Common myeloid progenitor, CD34-positive (primary cell): ENCODE results near the gene HSDL1.

Experiments
- CTCF ChIA-PET: fragments of 350-600 bp; sonication (Branson Sonifier 250); formaldehyde crosslinking; loops from one replicate; lab custom pipeline; 2021; ENCODE audit warnings: antibody characterized with exemption; lab: Charles Lee
- POLR2A ChIA-PET: fragments of 350-600 bp; sonication (Branson Sonifier 250); formaldehyde crosslinking; loops from one replicate; lab custom pipeline; 2021; ENCODE audit warnings: antibody characterized with exemption; lab: Charles Lee
- DNase-seq, 3 donors: peaks; one replicate each; pipeline versions ENCODE4 v3.0.0 to v3.0.0-alpha.2; 2013
- H3K27ac ChIP-seq, 2 experiments: 1 replicate in 1 of 2; 2 replicates in 1 of 2; pipeline ENCODE4 v1.7.0; 2013; ENCODE audit warnings: inconsistent platforms in 2 of 2, low read length in 2 of 2, mild to moderate bottlenecking in 2 of 2, low read depth in 1 of 2, moderate library complexity in 1 of 2; ENCODE audit not compliant: severe bottlenecking in 2 of 2, insufficient read depth in 1 of 2, poor library complexity in 1 of 2
- H3K27me3 ChIP-seq, 5 experiments: replicated peaks in 2 of 5; 1 replicate in 3 of 5; 2 replicates in 2 of 5; pipeline versions ENCODE4 v1.6.1 to v1.7.0; 2013; ENCODE audit warnings: low read length in 4 of 5, mild to moderate bottlenecking in 2 of 5, moderate library complexity in 2 of 5, inconsistent platforms in 1 of 5; ENCODE audit not compliant: insufficient read depth in 5 of 5, control insufficient read depth in 4 of 5
- H3K36me3 ChIP-seq, 4 experiments: 1 replicate in 2 of 4; 2 replicates in 2 of 4; pipeline versions ENCODE4 v1.6.1 to v1.7.0; 2013; ENCODE audit warnings: low read length in 3 of 4, control low read depth in 1 of 4, mild to moderate bottlenecking in 1 of 4; ENCODE audit not compliant: control insufficient read depth in 4 of 4, insufficient read depth in 4 of 4
- H3K4me1 ChIP-seq, 4 experiments: 1 replicate in 3 of 4; 2 replicates in 1 of 4; pipeline versions ENCODE4 v1.6.1 to v1.7.1; 2013; ENCODE audit warnings: low read length in 3 of 4, mild to moderate bottlenecking in 3 of 4, control low read depth in 1 of 4, inconsistent platforms in 1 of 4, moderate library complexity in 1 of 4; ENCODE audit not compliant: control insufficient read depth in 4 of 4, insufficient read depth in 4 of 4; ENCODE audit errors: control extremely low read depth in 1 of 4
- H3K4me3 ChIP-seq, 7 experiments: 1 replicate in 4 of 7; 2 replicates in 3 of 7; pipeline versions ENCODE4 v1.5.1 to v1.7.0; 2013; ENCODE audit warnings: mild to moderate bottlenecking in 7 of 7, low read length in 6 of 7, moderate library complexity in 6 of 7, inconsistent platforms in 2 of 7, low read depth in 2 of 7, control low read depth in 1 of 7; ENCODE audit not compliant: insufficient read depth in 4 of 7, control insufficient read depth in 1 of 7; ENCODE audit errors: extremely low read depth in 1 of 7
- H3K9me3 ChIP-seq, 5 experiments: 1 replicate in 4 of 5; 2 replicates in 1 of 5; pipeline versions ENCODE4 v1.6.1 to v1.7.1; 2013; ENCODE audit warnings: low read length in 4 of 5, mild to moderate bottlenecking in 2 of 5, inconsistent platforms in 1 of 5, low read depth in 1 of 5, moderate library complexity in 1 of 5; ENCODE audit not compliant: control insufficient read depth in 4 of 5, insufficient read depth in 2 of 5; ENCODE audit errors: control extremely low read depth in 1 of 5
- WGBS: methylation state at CpG from one replicate; pipeline ENCODE4 v1.1.5; 2013; ENCODE audit not compliant: insufficient coverage; 5-methylcytosine and 5-hydroxymethylcytosine counted together

The HSDL1 gene

GRCh38 chr16:84138824-84139627 lies 6.0 kb downstream of the HSDL1 start:
- no peak overlapping the region for H3K4me3 ChIP-seq

GRCh38 chr16:84138500-84138823 lies 6.5 kb downstream of the HSDL1 start:
- no CpG with 5 or more reads among the region's 2 CpGs for WGBS
- H3K9me3 ChIP-seq, result no peaks in the 10 kb centered on the region
- H3K27ac ChIP-seq, result peak overlapping the region in 1 of 2 experiments; percentile 82
- ChIA-PET POLR2A (no interaction called here), CTCF (interaction anchor here (1.1 to 2.5 kb wide), 5 partner anchors 16 to 49 kb away, joined by 3 to 13 read pairs (median 5); partner anchors contain the start of gene MBTPS1)
- H3K27me3 ChIP-seq, result peaks cover 0 to 4% (median 0%) of the 10 kb centered on the region in 5 experiments
- no peak overlapping the region for H3K4me3 ChIP-seq
- no peak for DNase-seq
- no peaks in the 10 kb centered on the region for H3K36me3 ChIP-seq
- peaks cover 0 to 2% (median 0%) of the 10 kb centered on the region in 4 experiments for H3K4me1 ChIP-seq

More at GRCh38 chr16:84138824-84139627, 6.0 kb downstream of the HSDL1 start:
- ChIA-PET CTCF (interaction anchor here (1.1 to 2.5 kb wide), 9 partner anchors 8 to 55 kb away, joined by 3 to 13 read pairs (median 4); partner anchors contain the start of gene MBTPS1), POLR2A (no interaction called here)
- peaks cover 0 to 7% (median 3%) of the 10 kb centered on the region in 4 experiments for H3K4me1 ChIP-seq
- peak overlapping the region in 1 of 2 experiments; percentile 82 for H3K27ac ChIP-seq
- no peak for DNase-seq
- 91% methylated on average over 14 of the region's 14 CpGs for WGBS
- H3K27me3 ChIP-seq, result peaks cover 0 to 4% (median 0%) of the 10 kb centered on the region in 5 experiments
- H3K36me3 ChIP-seq, result no peaks in the 10 kb centered on the region
- H3K9me3 ChIP-seq, result no peaks in the 10 kb centered on the region

GRCh38 chr16:84137769-84138357 lies 7.1 kb downstream of the HSDL1 start:
- Histone ChIP-seq H3K4me1 (peaks cover 0 to 2% (median 0%) of the 10 kb centered on the region in 4 experiments), H3K4me3 (no peak overlapping the region), H3K9me3 (no peaks in the 10 kb centered on the region), H3K27me3 (peaks cover 0 to 4% (median 0%) of the 10 kb centered on the region in 5 experiments), H3K27ac (peak overlapping the region in 1 of 2 experiments; percentile 82), H3K36me3 (no peaks in the 10 kb centered on the region)
- CTCF ChIA-PET, result interaction anchor here (0.6 to 1.7 kb wide), 3 partner anchors 15 to 49 kb away, joined by 3 to 5 read pairs (median 3); no protein-coding TSS in a partner anchor
- DNase-seq, result no peak
- POLR2A ChIA-PET, result no interaction called here
- WGBS, result 96% methylated on average over 4 of the region's 7 CpGs

GRCh38 chr16:84137287-84137686 lies 7.7 kb downstream of the HSDL1 start:
- Histone ChIP-seq H3K4me1 (peaks cover 0 to 2% (median 0%) of the 10 kb centered on the region in 4 experiments), H3K9me3 (no peaks in the 10 kb centered on the region), H3K36me3 (peaks cover 0 to 2% (median 0%) of the 10 kb centered on the region in 4 experiments), H3K27ac (no peak overlapping the region), H3K4me3 (no peak overlapping the region), H3K27me3 (peaks cover 0 to 4% (median 0%) of the 10 kb centered on the region in 5 experiments)
- DNase-seq, result no peak
- ChIA-PET CTCF (no interaction called here), POLR2A (no interaction called here)
- 97% methylated on average over 6 of the region's 8 CpGs for WGBS

GRCh38 chr16:84136331-84137125 lies 8.4 kb downstream of the HSDL1 start:
- POLR2A ChIA-PET, result no interaction called here
- CTCF ChIA-PET, result interaction anchor here (1.1 to 1.4 kb wide), 2 partner anchors 8 to 35 kb away, joined by 3 read pairs; partner anchors contain the start of genes DNAAF1 and HSDL1
- H3K36me3 ChIP-seq, result peaks cover 0 to 2% (median 0%) of the 10 kb centered on the region in 4 experiments

GRCh38 chr16:84132527-84133285 lies 12.3 kb downstream of the HSDL1 start:
- ChIA-PET POLR2A (interaction anchor here (0.7 kb wide), 1 partner anchor 15 kb away, joined by 4 read pairs; no protein-coding TSS in a partner anchor), CTCF (interaction anchor here (1.0 to 1.3 kb wide), 3 partner anchors 16 to 45 kb away, joined by 3 read pairs; partner anchors contain the start of gene MBTPS1)
- no peaks in the 10 kb centered on the region for H3K9me3 ChIP-seq
- H3K36me3 ChIP-seq, result peaks cover 6 to 16% (median 14%) of the 10 kb centered on the region in 4 experiments
- WGBS, result 100% methylated on average over 2 of the region's 7 CpGs
- no peak overlapping the region for H3K27ac ChIP-seq
- peak in 1 of 3 donors; percentile 13 for DNase-seq
- H3K27me3 ChIP-seq, result peaks cover 0 to 2% (median 0%) of the 10 kb centered on the region in 5 experiments
- no peak overlapping the region for H3K4me3 ChIP-seq
- H3K4me1 ChIP-seq, result no peaks in the 10 kb centered on the region

More at GRCh38 chr16:84136331-84137125, 8.4 kb downstream of the HSDL1 start:
- Histone ChIP-seq H3K4me3 (no peak overlapping the region), H3K4me1 (peaks cover 0 to 2% (median 0%) of the 10 kb centered on the region in 4 experiments), H3K27me3 (peaks cover 0 to 4% (median 0%) of the 10 kb centered on the region in 5 experiments), H3K9me3 (no peaks in the 10 kb centered on the region), H3K27ac (no peak overlapping the region)
- no peak for DNase-seq
- 96% methylated on average over 8 of the region's 11 CpGs for WGBS
